Stimulated activated CD4-positive, alpha-beta T cell treated with anti-CD3 and anti-CD28 coated beads, Interleukin-15, amount 100 ng/mL, for 1 hour (primary cell): ENCODE results near the gene FBXW4.
"Not testable (repeated sequence)": the region's sequence is repeated elsewhere in the genome, so short reads cannot be mapped to it uniquely, and the experiment has no call there.

ENCODE experiments used
- DNase-seq, 2 donors: peaks; one replicate each; pipeline ENCODE4 v3.0.0-alpha.2; 2020; ENCODE audit warnings: low read depth in 1 of 2, low spot score in 1 of 2

FBXW4 gene

DNA sequence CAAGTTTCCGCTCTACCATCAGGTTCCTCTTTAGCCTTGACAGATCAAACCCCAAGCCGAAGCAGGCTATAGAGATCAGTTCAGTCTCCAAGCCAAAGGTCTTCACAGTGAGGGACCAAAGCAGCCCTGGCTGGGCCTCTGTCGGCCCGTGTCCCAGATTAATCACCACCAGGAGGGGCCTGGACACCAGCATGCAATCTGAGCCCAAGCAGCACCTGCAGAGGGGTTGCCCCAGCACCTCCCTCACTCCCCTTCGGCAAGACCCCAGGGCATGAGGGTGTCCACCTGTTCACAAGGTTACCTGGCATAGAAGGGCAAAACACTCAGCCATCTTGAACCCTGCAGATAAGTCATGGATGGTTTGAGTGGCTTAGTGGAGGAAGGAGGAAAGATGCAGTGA, 36.0 kb downstream of the FBXW4 start:
- DNase-seq = no peak

DNA sequence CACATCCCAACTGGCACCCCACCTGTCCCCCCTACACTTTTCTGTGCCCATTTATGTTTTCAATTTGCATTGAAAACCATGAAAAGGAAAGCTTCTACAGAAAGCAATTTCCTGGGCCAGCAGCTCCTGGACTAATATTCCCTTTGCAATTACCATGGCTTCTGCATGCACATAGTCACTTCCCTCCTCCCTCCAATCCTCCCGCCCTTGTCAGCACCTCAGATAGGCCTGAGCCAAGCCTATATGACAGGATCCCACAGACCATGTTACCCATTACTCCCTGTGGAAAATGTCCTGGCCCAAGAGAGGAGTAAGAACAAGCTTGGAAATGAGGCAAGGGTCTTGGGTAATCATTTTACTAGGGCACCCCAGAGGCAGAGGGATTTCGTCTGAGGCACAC, 38.1 kb downstream of the FBXW4 start:
- DNase-seq = no peak

DNA sequence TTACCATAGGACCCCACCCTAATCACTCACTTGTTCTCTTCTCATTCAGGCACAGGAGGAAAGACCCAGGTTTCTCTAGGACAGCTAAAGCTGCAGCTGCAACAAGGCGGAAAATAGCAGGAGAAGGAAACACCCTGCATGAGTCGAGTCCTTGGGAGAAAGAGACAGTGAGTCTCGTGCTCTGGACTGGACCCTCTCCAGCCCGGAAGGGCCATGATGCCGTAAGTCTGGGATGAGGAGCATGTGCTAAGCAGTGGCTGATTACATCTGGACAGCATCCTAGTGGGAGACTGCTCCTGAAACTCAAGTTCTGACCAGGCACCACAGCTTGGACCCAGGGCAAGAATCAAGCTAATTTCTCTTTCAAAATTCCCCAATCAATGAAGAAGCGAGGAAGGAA, 39.4 kb downstream of the FBXW4 start:
- DNase-seq = no peak

DNA sequence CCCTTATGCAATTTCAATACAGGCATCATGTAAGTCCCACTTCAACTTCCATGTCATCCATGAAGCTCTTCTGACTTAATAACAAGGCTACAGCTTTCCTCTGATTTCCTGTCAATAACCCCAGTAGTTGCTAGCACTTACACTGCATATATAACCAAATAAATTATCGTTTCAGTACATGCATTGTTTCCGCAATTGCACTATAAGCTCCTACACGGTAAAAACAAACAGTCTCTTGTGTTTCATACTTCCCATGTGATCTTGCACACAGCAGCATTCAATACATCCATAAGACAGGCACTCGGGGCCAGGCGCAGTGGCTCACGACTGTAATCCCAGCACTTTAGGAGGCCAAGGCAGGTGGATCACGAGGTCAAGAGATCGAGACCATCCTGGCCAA, 41.4 kb downstream of the FBXW4 start:
- DNase-seq = no peak

DNA sequence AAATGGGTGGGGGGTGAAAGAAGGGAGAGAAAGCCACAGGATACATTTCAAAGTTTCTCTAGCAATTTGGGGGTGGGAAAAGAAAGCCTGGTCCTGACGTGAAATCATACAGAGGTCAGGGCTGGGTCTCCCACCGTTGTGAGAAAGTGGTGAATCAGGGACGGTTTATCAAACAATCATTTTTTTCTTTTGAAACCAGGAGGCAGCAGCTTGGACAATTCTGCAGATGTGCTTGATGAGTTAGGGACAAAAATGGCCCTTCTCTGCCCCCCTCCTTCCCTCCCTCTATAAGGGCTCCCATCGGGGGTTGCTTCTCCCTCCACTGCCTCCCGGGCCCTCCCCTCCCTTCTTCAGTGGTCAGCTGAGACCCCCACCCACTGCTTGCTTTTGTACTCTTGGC, 43.6 kb downstream of the FBXW4 start:
- DNase-seq = no peak

DNA sequence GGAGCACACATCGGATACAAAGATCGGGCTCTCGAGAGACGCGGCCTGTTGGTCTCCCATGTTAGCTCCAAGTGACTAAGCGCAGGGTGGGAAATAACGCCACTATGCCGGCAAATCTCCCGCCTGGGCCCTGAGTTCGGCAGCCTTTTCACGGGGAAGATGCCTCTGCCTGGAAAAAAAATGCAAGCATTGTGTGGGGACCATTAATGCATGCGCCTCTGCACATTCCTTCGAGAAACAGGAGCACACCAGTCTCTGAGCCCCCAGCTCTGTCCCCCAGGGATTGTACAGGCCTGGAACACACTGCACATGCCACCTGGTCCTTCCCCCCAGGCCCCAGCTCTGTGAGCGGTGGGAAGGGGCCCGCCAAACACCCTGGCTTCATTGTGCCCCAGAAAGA, 44.1 kb downstream of the FBXW4 start:
- no peak for DNase-seq

DNA sequence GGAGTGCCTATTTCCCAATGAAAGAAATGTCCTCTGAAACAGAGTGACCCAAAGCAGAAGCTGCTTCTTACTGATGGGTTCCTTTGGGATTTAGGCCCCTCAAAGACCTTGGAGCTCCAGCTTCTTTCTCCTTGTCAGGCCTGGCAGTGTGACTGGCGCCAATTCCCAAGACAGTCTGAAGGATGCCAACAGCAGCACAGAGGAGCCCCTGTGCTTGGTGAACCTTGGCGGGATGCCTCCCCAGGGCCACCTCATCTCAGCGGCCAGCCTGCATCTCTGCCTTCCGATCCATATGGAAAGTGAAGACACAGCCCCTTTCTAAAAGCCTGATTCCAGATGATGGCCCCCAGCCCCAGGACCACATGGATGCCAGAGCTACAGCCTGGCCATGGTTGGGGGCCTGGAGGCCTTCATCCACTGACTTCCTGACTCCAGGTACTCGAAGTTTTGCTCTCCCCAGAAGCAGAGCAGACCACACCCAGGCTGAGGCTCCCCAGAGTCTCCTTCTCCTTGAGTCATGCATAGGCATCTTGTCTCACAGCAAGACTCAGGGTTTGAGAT, 45.4 kb downstream of the FBXW4 start:
- no peak for DNase-seq

DNA sequence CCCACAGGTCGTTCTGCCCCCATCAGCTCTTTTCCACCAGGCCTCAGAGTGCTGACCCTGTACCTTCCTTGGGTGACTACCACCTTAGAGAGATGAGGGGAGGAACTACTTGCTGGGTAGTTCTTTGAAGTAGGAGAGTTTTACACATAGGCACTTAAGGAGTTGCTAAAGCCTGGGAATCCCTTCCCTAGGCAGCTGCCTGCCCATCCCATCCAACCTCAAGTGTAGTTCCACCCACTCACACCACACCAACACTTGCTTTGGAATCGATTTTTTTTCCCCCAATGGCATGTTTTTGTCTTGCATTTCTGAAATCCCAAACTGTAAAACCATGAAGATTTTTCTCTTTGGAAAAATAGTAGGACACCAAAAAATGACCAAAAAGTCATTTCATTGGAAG, 47.7 kb downstream of the FBXW4 start:
- DNase-seq = no peak

DNA sequence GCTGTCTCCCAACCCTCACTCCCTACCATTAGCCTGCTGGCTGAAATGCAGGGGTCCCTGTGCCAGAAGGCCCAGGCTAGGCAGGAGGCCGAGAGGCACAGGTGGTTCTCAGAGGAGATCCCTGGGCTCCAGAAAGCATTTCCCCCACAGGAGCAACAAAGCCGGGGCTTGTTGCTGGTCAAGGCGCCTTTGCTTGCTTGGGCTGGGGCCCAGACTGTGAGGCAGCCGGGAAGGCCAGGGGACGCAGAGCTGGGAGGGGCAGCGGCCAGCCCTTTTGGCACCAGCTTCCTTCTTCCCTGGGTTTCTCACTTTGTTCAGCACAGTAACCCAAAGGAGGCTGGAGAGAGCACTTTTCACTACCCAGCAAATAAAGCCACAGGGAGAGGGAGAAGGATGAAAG, 48.6 kb downstream of the FBXW4 start:
- no peak for DNase-seq

DNA sequence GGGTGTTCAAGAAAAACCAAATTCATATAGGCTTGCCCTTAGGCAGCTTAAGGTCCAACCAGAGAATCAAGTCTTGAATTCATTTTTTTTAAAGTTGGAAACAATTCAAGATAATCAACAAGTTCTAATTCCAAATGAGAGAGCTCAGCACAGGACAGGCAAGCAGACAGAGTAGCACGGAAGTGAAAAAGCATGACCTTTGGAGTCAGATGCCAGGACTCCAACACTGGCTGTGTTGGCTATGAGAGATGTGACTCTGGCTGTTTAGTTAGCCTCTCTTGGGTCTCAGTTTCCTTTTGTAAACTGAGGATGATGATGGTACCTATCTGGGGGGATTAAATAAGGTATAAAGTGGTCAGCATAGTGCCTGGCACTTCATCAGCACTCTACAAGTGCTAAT, 49.3 kb downstream of the FBXW4 start:
- DNase-seq = no peak

DNA sequence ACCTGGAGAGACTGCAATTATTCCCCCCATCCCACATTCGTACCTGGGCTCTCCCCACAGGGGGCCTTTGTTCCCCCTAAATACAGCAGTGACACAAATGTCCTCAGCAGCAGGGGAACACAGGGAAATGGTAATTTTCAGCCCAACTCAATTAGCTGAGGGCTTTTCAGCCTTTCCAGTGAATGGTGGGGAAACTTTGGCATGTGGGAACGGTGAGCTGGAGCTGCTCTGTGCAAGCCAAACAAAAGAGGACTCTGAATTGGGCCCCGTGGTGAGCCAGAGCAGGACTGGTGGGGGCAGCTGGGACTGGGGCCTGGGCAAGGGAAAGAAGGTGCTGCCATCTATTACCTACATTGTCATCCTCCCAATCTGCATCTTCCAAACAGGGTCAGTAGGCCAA, 51.0 kb downstream of the FBXW4 start:
- DNase-seq = no peak

DNA sequence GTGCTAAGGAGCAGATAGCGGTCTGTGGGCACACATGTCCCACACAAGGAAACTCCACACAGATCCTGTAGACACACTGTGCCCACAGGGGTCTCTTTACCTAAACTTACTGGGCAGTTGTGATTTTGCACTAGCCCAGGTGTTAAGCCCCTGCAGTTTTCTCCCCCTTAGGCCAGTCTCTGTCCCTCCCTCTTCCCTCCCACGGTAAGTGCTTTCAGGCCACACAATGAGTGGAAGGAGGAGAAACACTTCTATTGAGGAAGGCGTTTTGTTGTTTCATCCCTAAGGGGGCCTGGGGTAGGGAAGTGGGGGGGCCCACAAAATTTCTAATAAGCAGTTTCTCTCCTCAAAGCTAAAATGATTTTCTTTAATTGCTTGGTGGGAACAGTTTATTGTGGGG, 51.4 kb downstream of the FBXW4 start:
- no peak for DNase-seq

DNA sequence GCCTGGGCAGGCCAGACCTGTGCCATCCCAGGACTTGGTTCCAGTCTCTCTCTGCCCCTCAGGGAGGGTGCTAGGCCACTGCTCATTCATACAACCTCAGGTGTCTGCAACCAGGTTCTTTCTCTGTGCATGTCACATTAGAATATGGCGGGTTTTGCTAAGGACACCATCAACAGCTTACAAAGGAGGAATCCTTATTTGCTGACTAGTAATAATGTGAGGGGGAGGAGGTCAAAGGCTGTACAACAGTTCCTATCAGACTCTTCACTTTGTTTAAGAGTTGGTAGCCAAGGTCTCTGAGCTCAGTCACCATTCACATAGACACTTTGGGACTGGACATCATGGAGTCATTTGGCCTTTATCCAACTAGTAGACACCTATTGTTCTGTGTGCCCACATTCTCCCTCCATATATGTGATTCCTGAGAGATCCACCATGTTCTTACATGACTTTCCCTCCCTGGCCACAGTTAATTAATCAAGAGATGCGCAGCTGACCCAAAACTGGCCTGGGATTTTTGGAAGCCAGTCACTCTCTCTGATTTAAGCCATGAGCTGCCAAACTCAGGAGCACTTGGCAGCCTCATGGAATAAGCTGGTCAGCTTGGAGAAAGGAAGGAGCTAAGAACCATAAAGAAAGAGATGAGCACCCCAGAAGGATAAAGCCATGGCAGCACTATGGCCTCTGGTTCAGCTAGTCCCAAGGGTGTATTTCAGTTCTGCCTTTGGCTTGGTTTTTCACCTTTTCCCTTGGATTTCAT, 55.6 kb downstream of the FBXW4 start:
- DNase-seq = no peak

DNA sequence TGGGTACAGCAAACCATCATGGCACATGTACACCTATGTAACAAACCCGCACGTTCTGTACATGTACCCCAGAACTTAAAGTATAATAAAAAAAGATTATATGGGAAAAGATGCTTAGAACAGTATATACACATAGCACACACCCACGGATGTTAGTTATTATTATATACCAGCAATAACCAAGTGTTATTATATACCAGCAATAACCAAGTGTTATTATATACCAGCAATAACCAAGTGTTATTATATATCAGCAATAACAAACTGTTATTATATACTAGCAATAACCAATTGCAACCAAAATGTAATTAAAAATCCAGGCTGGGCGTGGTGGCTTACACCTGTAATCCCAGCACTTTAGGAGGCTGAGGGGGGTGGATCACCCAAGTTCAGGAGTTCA, 61.5 kb downstream of the FBXW4 start:
- DNase-seq = not testable (repeated sequence)

DNA sequence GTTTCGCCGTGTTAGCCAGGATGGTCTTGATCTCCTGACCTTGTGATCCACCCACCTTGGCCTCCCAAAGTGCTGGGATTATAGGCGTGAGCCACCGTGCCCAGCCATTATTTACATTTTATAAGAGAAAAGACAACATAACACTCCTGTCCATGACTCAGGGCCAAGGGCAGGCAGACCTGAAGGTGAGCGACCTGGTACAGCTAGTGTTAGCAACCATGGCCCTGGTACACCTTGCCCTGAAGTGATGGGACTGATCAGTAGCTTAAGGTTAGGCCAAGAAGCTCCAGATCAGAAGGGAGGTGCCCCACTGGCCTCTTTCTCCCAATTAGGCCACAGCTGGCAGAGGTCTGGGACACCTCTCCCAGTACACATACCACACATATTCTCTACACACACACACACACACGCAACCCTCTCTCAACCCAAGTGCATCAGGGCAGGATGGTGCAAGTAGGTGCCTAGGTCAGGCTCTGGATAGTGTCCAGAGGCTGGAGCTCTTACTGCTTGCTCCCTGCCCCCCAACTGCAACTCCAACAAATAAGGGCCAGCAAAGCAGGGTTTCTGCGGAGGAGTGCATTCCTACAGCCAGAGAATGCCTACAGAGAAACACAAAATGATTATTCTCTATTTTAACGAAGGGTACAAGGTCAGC, 63.0 kb downstream of the FBXW4 start:
- DNase-seq = no peak

DNA sequence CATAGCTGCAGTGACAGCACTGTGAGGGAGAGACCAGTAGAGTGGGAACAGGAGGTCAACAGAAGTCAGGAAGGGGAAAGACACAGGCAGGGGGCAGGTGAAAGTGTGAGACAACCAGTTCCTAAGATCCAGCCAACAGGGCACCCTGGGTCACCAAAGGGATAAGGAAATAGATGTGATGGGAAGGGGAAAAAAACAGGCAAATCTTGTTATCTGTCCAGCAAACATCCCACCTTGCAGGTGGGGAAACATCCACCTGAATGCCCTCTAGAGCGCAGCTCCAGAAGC, 64.4 kb downstream of the FBXW4 start:
- no peak for DNase-seq

DNA sequence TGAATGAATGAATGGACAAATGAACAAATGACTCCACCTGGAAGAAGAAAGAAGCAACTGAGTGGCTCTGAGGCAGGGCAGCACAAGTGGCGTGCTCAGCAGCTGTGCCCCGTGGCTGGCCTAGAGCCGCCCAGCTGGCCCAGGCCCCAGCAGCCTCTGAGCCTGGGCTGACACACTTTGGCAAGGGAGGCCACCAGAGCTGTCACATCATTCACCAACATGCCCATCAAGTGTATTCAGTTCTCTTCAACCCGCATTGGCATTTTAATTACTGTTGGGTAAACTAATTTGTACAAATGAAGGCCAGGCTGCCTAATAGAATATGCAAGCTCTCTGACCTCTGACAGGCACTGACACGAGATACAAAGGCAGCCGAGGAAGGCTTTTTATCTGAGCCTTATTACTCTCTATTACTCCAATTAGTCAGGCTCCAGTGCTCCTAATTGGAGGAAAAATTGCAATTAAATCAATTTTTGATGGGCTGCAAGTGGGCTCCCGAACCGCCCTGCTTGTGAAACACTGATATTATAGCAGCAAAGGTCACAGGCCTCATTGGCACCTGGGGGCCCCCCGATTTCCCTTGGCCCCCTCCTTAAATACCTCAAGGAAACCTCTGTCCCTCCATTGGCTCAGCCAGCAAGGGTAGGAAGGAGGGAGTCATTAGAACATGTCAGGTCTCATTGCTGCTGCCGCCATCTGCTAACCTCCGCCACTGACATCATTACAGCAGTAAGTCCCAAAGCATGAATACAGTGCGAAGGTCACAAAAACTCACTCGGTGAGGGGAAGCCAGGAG, 64.9 kb downstream of the FBXW4 start:
- no peak for DNase-seq

DNA sequence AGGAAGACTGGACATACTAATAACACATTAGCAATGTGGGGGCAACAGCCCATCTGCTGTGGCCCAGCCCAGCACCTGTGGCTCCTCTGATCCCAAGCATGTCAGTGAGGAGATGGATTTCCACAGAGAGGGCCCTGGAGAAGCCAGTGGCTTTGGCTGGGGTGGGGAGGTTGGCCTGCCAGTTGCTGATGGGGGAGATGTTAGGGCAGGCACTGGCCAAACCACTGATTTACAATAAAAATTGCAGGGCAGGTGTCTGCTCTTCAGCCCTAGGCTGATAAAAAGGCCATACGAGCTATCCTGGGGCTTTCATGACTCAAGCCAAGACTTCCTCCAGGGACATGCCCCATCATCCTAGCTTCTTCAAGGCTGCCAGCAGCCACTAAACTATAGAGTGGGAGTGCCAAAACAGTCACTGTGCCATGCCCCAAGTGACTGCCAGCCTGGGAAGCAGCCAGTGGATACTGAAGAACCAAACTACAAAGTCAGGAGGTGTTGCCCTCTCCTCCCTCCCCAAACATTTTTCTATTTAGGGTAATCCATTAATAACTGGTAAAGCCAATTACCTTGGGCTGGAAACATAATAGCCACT, 69.1 kb downstream of the FBXW4 start:
- DNase-seq = no peak

DNA sequence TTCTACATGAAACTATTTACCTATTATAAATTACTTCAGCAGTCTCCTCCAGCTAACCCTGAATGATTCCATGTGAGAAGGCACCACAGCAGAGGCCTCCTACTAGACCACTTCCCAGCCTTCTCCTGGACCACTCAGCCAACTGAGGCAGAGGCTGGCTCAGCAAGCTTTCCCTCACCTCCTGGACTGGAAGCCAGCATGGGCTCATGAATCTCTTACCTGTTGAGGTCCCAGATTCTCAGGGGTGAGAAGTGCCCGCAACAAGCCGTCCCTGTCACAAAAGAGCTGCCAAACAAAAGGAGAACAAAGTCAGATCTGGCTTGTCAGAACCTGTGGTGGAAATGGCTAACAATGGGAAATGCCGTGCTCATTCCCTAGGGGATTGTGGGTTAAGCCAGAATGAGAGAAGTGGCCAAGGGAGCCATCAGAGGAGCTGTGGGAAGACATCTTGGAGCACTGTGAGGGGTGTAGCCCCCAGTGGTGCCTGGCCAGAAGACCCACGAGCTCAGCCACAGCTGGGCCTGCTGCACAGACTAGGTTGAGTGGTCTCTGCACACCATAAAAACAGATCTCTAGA, 70.4 kb downstream of the FBXW4 start:
- DNase-seq = no peak

DNA sequence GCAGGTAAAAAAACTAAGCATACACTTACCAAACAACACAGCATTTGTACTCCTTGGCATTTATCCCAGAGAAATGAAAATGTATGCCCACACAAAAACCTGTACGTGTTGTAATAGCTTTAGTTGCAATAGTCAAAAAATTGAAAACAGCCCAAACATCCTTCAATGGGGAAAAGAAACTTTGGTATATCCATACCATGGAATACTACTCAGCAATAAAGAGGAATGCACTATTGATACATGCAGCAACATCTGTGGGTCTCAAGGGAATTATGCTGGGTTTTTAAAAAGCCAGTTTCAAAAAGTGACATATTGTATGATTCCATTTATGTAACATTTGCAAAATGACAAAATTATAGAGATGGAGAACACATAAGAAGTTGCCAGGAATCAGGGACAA, 71.4 kb downstream of the FBXW4 start:
- no peak for DNase-seq

DNA sequence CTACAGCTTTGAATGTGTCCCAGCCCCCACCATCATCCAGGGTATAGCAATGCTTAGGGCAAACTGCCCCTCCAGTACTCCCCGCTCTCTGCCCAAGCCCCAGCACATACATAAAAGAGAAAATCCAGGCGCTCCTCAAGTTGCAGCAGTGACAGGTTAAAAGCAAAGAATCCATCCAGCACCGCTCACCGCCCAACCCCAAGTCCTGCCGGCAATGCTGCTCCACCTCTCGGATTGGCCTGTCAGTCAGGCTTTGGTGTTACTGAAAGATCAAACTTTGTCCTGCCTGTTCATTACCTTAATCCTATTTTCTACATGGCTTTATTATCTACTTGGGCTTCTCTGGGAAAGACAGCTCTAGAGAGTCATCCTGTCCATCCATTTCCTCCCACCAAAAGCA, 75.0 kb downstream of the FBXW4 start:
- no peak for DNase-seq
